Measurements from ENCODE around the gene NT5M. TPM values are rescaled to one million over a fixed set of nuclear protein-coding genes. Genes with fewer than 3 reads are reported as not detected.
A peak's percentile ranks its signal among the peaks of the same experiment; 100 is the strongest.

NT5M gene
- total RNA-seq, 1 experiment from 2014 or later, result 8.6 TPM

- no peak for DNase-seq
- H3K9me3 ChIP-seq (ENCODE audit: low read length), result no peaks in the 10 kb centered on the region
- H3K4me2 ChIP-seq (ENCODE audit: low read length), result no peak overlapping the region
- BruUV-seq (replicated peaks), result no TSS peak
- CTCF ChIA-PET, result no interaction called here
- intact Hi-C loops (cut with micrococcal nuclease), result no loop called here
- no peaks in the 10 kb centered on the region for H3K27me3 ChIP-seq (ENCODE audit: low read length)
- no peak overlapping the region for H3K4me3 ChIP-seq (ENCODE audit: low read length)
- H3K36me3 ChIP-seq (ENCODE audit: low read depth, low read length), result no peaks in the 10 kb centered on the region
- H3K79me2 ChIP-seq (ENCODE audit: low read length), result no peaks in the 10 kb centered on the region
- no peak overlapping the region for H3K27ac ChIP-seq (ENCODE audit: low read length)
- no peak for ATAC-seq
- no peak overlapping the region for H3K9ac ChIP-seq (ENCODE audit: low read length)
- TF ChIP-seq CTCF (conservative IDR thresholded peaks at IDR 0.05; ENCODE audit: low read depth, low read length), result no peak
- TF ChIP-seq EZH2phosphoT487 (IDR thresholded peaks at IDR 0.05; ENCODE audit: borderline replicate concordance, low read length), result no peak
- no peak for TF ChIP-seq EZH2 (IDR thresholded peaks at IDR 0.05; ENCODE audit: low read length, unreplicated experiment)
- no peaks in the 10 kb centered on the region for H4K20me1 ChIP-seq (ENCODE audit: low read length)
- H3K9me2 ChIP-seq (replicated peaks; ENCODE audit: low read length), result no peaks in the 10 kb centered on the region
- H3K4me1 ChIP-seq (ENCODE audit: insufficient read depth, low read length), result peaks cover 23% of the 10 kb centered on the region
- H3F3A ChIP-seq (ENCODE audit: low read length, unreplicated experiment), result no peaks in the 10 kb centered on the region
- no peak overlapping the region for H2AFZ ChIP-seq (ENCODE audit: low read length)
- POLR2A ChIA-PET (ENCODE audit: unreplicated experiment), result no interaction called here
These were observed 81.8 kb downstream of the NT5M start for GRCh38 chr17:17384961-17385360.

- H3K36me3 ChIP-seq (ENCODE audit: low read depth, low read length), result no peaks in the 10 kb centered on the region
- H3K9me2 ChIP-seq (replicated peaks; ENCODE audit: low read length), result no peaks in the 10 kb centered on the region
- CTCF ChIA-PET, result no interaction called here
- H3K9ac ChIP-seq (ENCODE audit: low read length), result no peak overlapping the region
- H3K27ac ChIP-seq (ENCODE audit: low read length), result no peak overlapping the region
- TF ChIP-seq EZH2 (IDR thresholded peaks at IDR 0.05; ENCODE audit: low read length, unreplicated experiment) (no peak), EZH2phosphoT487 (IDR thresholded peaks at IDR 0.05; ENCODE audit: borderline replicate concordance, low read length) (no peak), CTCF (conservative IDR thresholded peaks at IDR 0.05; ENCODE audit: low read depth, low read length) (no peak)
- no TSS peak for BruUV-seq (replicated peaks)
- intact Hi-C loops (cut with micrococcal nuclease), result no loop called here
- H3K4me1 ChIP-seq (ENCODE audit: insufficient read depth, low read length), result peaks cover 23% of the 10 kb centered on the region
- no peak for DNase-seq
- no peaks in the 10 kb centered on the region for H3K79me2 ChIP-seq (ENCODE audit: low read length)
- H3K27me3 ChIP-seq (ENCODE audit: low read length), result no peaks in the 10 kb centered on the region
- no peaks in the 10 kb centered on the region for H3F3A ChIP-seq (ENCODE audit: low read length, unreplicated experiment)
- H4K20me1 ChIP-seq (ENCODE audit: low read length), result no peaks in the 10 kb centered on the region
- H3K4me3 ChIP-seq (ENCODE audit: low read length), result no peak overlapping the region
- POLR2A ChIA-PET (ENCODE audit: unreplicated experiment), result no interaction called here
- no peak overlapping the region for H3K4me2 ChIP-seq (ENCODE audit: low read length)
- H2AFZ ChIP-seq (ENCODE audit: low read length), result no peak overlapping the region
- ATAC-seq, result no peak
- H3K9me3 ChIP-seq (ENCODE audit: low read length), result no peaks in the 10 kb centered on the region
These were observed 82.3 kb downstream of the NT5M start for GRCh38 chr17:17385491-17385890.

- Histone ChIP-seq H3K79me2 (ENCODE audit: low read length) (no peaks in the 10 kb centered on the region), H3K4me1 (ENCODE audit: insufficient read depth, low read length) (peaks cover 23% of the 10 kb centered on the region), H3K9ac (ENCODE audit: low read length) (peak overlapping the region; percentile 7; the same call in 1 of the 2 replicates), H3K4me3 (ENCODE audit: low read length) (no peak overlapping the region), H3F3A (ENCODE audit: low read length, unreplicated experiment) (no peaks in the 10 kb centered on the region), H2AFZ (ENCODE audit: low read length) (no peak overlapping the region), H3K9me2 (replicated peaks; ENCODE audit: low read length) (no peaks in the 10 kb centered on the region), H4K20me1 (ENCODE audit: low read length) (no peaks in the 10 kb centered on the region), H3K27ac (ENCODE audit: low read length) (peak overlapping the region; percentile 45), H3K36me3 (ENCODE audit: low read depth, low read length) (no peaks in the 10 kb centered on the region), H3K27me3 (ENCODE audit: low read length) (no peaks in the 10 kb centered on the region), H3K4me2 (ENCODE audit: low read length) (peak overlapping the region; percentile 8; the same call in 1 of the 2 replicates), H3K9me3 (ENCODE audit: low read length) (no peaks in the 10 kb centered on the region)
- ATAC-seq (no peak), DNase-seq (no peak)
- CTCF ChIA-PET, result no interaction called here
- no TSS peak for BruUV-seq (replicated peaks)
- no peak for TF ChIP-seq EZH2 (IDR thresholded peaks at IDR 0.05; ENCODE audit: low read length, unreplicated experiment)
- TF ChIP-seq CTCF (conservative IDR thresholded peaks at IDR 0.05; ENCODE audit: low read depth, low read length), result no peak
- TF ChIP-seq EZH2phosphoT487 (IDR thresholded peaks at IDR 0.05; ENCODE audit: borderline replicate concordance, low read length), result no peak
- intact Hi-C loops (cut with micrococcal nuclease), result no loop called here
- POLR2A ChIA-PET (ENCODE audit: unreplicated experiment), result no interaction called here
These were observed 83.1 kb downstream of the NT5M start for GRCh38 chr17:17386094-17386800.
